Stimulated activated CD8-positive, alpha-beta memory T cell treated with anti-CD3 and anti-CD28 coated beads, Interleukin-12 subunit alpha, Interleukin-12 subunit beta, amount 100 ng/mL, for 4 hours (primary cell): ENCODE measurements around the gene PRELID1.
"Not testable (repeated sequence)": the region's sequence is repeated elsewhere in the genome, so short reads cannot be mapped to it uniquely, and the experiment has no call there.

ENCODE experiments used
- DNase-seq: peaks from one replicate; pipeline ENCODE4 v3.0.0-alpha.2; 2020; ENCODE audit warnings: low read depth

PRELID1 gene

DNA sequence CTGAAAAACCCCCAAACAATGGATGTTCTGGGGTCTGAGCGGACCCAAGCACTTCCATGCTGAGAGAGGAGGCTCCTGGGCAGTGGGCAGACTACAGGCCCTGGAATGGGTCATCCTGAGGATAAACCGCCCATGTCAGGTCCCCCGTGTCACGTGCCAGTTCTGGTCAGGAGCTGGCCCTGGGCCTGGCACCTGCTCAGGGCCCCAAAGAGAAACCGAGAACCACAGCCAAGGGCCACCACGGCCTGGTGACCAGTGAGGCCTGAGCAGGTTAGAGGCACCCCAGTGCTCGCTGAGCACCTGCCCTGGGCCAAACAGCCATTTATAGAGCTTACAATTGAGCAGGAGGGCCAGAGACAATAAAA is 32.1 kb downstream of the PRELID1 start:
- no peak for DNase-seq

DNA sequence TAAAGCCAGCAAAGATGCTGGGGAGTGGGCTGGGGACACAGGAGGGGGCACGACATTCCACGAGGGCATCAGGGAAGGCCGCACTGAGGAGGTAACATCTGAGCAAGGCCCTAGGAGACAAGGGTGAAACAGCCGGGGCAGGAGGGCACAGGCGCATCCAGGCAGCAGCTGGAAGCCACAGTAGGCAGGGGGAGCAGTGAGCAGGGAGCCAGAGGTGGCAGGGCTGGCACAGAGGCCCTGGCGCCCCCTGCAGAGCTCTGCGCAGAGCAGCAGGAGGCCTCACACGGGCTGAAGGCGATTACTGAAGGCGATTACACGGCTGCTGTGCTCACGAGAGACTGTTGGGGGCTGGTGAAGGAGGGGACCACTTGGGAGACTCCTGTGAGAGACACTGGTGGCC is 32.5 kb downstream of the PRELID1 start:
- DNase-seq: no peak

- DNase-seq: no peak
These were observed 33.2 kb downstream of the PRELID1 start for GRCh38 chr5:177336603-177337494.

DNA sequence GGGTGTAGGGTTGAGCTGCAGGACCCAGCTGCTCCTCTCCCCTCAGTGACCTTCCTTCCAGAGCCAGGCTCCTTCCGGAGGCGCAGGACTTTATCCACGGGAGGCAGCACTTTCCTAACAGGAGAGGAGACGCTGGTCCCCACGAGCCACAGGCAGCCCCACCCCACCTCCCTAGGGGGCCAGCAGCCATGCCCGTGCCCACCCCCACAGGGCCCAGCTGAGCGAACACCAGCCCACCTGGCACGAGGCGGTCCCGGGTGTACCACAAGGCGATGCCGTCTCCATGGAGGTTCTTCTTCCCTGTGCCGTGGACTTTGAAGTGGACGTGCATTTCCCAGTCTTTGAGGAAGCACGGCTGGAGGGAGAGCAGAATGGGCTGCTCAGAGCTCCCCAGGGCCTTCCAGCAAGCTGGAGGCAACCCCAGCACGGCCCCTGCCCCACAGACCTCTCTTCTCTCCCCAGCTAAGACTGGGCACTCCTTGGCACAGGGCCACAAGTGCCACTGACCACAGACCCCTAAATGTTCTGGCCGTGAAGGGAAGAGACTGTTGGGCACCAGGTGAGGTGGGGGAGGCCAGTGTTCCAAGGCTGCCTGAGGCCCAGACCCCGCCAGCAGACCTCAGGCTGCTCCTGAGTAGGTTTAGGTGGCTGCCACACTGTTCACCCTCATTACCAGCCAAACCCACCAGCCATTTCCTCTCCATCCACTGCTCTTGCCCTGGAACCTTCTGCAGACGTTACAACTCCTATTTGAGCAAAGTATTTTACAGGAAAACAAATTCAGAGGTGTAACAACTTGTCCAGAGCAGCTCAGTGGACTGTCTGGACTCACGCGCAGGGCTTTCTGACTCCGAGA is 34.9 kb downstream of the PRELID1 start:
- no peak for DNase-seq

DNA sequence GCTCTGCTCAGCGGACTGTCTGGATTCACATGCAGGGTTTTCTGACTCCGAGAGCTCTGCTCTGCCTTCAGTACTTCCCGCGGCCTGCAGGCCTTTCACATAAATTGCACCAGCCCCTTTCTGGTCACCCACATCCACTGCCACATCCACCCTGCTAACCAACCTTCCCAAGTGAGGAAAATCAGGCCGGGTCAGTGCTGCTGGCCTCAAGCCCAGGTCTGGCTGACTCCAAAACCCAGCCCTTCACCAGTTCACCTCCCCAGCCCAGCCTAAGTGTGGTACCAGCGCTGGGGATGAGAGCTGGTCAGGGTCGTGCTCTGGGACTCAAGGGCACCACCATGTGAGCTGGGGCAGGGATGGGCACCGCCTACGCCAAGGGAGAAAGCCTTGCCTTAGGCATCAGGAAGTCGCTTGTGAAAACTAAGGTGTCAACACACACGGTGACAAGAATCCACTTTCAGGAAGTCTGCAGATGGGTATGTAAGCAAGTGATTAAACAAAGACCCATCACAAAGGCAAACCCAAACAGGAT is 35.6 kb downstream of the PRELID1 start:
- DNase-seq: no peak

- not testable (repeated sequence) for DNase-seq
These were observed 39.4 kb downstream of the PRELID1 start for GRCh38 chr5:177343000-177343399.

DNA sequence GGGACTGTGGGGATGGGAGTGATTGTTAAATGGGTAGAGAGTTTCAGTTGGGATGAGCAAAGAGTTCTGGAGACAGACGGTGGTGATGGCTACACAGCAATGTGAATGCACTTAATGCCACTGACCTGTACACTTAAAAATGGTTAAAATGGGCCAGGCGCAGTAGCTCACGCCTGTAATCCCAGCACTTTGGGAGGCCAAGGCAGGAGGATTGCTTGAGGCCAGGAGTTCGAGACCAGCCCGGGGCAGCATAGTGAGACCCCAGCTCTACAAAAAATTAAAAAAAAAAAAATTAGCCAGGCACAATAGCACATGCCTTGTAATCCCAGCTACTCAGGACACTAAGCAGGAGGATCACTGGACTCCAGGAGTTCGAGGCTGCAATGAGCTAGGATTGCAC is 40.2 kb downstream of the PRELID1 start:
- DNase-seq: no peak

DNA sequence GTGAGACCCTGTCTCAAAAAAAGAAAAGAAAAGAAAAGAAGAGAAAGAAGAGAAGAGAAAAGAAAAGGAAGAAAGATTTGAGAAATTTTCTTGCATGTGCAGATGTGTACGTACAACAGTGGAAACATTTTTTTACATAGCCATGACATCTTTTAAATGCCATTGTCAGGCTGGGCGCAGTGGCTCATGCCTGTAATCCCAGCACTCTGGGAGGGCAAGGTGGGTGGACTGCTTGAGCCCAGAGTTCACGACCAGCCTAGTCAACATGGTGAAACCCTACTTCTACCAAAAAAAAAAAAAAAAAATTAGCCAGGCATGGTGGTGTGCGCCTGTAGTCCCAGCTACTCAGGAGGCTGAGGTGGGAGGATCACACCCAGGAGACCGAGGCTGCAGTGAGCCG is 41.3 kb downstream of the PRELID1 start:
- DNase-seq: no peak

- no peak for DNase-seq
These were observed 43.2 kb downstream of the PRELID1 start for GRCh38 chr5:177346820-177347219.

DNA sequence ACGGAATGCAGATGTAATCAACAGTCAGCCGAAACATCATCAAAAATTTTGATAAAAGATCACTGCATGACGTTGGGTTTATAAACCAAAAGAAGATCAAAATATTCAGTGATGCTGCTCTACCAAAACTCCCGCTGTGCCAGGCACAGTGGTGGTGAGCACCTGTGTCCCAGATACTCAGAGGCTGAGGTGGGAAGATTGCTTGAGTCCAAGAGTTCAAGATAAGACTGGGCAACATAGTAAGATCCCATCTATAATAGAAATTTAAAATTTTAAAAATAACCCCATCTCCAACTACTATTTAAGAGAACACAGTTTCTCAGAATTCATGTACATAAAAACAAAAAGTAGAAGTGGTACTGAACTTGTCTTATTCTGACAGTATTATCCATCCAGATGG is 44.1 kb downstream of the PRELID1 start:
- DNase-seq: no peak

DNA sequence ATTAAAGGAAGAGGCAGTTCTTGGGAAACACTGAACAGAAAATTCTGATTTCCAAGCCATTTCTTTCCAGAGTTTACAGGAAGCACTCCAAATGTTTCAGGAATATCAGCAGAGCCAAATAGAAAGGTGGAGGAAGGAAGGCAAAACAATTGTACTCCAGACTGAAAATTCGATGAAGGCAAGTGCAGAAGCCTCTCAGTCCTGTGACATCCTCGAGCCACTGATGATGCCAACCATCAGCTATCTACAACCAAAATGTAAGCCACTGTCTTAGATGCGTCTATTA is 45.7 kb downstream of the PRELID1 start:
- no peak for DNase-seq

- DNase-seq: no peak
These were observed 46.2 kb downstream of the PRELID1 start for GRCh38 chr5:177349762-177350161.

- DNase-seq: no peak
These were observed 47.3 kb downstream of the PRELID1 start for GRCh38 chr5:177350776-177351391.

DNA sequence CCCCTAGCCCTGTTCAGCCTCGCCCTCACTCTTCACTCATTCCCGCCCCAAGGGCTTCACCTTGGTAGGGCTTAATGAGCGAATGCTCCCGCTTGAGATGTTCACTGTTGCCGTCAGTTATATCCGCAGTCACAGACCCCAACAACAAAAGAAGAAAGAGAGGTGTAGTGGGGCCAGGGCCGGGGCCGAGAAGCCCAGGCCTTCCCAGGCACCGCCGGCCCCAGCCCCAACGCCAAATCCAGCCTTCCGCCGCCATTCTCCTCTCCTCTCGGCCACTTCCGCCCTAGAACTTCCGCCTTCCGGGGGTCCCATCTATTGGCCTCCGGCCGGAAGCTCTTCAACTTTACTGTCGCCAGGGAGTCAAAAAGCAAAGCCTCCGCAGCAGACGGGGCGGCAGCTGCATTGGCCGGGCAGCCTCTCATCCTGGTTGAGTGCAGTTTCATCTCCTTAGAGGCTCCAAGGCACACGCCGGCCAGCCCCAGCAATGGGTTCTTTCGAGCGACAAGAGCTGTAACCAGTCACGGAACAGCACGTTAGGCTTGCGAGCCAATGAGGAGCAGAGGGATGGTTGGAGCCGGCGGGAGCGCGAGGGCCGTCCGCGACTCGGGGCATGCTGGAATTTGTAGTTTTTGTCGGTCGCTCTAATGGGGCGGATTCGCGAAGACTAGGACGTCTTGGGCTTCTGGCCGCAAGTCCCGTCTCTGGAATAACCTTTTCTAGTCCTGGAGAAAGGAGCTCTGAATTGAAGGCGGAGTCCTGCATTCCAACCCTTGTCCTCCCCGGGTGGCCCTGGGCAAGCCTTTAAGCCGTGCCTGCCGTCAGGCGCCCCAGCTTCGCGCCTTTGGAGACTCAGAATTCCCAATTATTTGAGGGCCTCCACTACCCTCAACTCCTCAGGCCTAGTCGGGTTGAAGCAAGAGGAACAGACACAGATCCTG is 48.1 kb downstream of the PRELID1 start, which contains the start of gene LMAN2:
Gene LMAN2 (minus strand): TSS at position 277 of the 938 bp plus-strand sequence. CDS start 21 bp downstream, at position 256.
- peak; percentile 80 for DNase-seq

- DNase-seq: no peak
These were observed 49.5 kb downstream of the PRELID1 start for GRCh38 chr5:177353093-177353492.

- DNase-seq: no peak
These were observed 50.7 kb downstream of the PRELID1 start for GRCh38 chr5:177354256-177354655.

DNA sequence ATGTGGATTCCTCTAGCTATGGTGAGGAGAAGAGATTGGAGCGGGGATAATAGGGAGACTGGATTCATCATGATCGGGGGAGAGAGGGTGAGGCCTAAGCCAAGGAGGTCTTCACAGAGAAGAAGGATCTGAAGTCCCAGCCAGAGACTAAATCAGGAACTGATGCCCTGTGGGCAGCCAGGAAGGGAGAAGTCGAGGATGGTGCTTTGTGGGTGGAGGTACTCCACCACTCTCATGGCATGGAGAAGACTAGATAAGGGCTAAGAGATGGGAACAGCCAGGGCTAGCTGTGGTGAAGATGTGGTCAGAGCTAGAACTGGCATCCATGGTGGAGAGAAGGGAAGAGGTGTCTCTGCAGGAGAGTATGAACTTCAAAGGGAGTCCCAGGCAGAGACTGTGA is 51.1 kb downstream of the PRELID1 start:
- DNase-seq: no peak

- DNase-seq: no peak
These were observed 51.7 kb downstream of the PRELID1 start for GRCh38 chr5:177355162-177355867.

- no peak for DNase-seq
These were observed 52.2 kb downstream of the PRELID1 start for GRCh38 chr5:177355868-177356168.
